Glomerular visceral epithelial cell (primary cell): ENCODE results near the gene PLXNA4.

Source experiments
- DNase-seq: peaks from one replicate; pipeline ENCODE4 v3.0.0-alpha.2; 2016; ENCODE audit errors: extremely low spot score

PLXNA4 gene

DNA sequence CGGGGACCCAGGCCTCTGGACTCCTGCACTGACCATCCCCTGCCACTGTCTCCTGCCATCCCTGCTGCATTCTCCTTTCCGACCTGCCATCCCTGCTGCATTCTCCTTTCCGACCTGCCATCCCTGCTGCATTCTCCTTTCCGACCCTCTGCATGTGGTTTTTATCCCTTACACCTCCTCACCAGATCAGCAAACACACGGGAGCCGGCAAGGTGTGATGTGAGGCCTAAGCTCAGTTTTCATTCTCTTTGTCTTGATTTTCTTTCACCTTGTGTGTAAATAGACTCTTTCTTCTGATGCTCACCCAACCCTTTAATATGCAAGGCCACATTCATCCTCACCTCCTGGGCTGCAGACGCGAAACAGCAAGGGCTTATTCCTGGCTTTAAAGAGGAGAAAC lies 11.4 kb downstream of the PLXNA4 start:
- DNase-seq: no peak

GRCh38 chr7:132564090-132564489 lies 12.2 kb downstream of the PLXNA4 start:
- no peak for DNase-seq

- no peak for DNase-seq
Observed at GRCh38 chr7:132562690-132563089, 13.6 kb downstream of the PLXNA4 start.

DNA sequence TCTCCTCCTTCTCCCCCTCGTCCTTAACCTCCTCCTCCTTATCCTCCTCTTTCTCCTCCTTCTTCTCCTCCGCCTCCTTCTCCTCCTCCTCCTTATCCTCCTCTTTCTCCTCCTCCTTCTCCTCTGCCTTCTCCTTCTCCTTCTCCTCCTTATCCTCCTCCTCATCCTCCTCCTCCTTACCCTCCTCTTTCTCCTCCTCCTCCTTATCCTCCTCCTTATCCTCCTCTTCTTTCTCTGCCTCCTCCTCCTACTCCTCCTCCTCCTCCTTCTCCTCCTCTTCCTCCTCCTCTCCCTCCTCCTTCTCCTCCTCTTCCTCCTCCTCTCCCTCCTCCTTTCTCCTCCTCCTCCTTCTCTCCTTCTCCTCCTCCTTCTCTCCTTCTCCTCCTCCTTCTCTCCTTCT lies 14.5 kb downstream of the PLXNA4 start:
- no peak for DNase-seq

GRCh38 chr7:132560825-132561529 lies 15.3 kb downstream of the PLXNA4 start:
- DNase-seq: no peak

DNA sequence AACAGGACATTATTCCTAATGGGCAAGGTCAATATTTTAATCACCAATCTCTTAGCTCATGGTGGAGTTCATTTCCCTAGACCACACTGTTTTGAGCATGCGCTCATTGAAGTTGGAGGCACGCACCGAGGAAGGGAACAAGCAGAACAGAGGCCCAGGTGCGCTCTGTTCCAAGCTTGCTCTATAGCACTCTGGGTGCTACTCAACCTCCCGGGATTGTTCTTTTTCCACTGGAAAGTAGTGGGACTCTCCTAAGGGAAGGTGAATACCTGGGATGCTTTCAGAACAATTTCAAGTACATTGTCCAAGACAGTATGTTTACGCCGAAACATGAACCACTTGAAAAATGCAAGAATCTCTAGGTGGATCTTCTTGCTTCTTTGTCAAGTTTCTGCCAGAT lies 16.2 kb downstream of the PLXNA4 start:
- no peak for DNase-seq

- DNase-seq: no peak
Observed at GRCh38 chr7:132558815-132559214, 17.5 kb downstream of the PLXNA4 start.

DNA sequence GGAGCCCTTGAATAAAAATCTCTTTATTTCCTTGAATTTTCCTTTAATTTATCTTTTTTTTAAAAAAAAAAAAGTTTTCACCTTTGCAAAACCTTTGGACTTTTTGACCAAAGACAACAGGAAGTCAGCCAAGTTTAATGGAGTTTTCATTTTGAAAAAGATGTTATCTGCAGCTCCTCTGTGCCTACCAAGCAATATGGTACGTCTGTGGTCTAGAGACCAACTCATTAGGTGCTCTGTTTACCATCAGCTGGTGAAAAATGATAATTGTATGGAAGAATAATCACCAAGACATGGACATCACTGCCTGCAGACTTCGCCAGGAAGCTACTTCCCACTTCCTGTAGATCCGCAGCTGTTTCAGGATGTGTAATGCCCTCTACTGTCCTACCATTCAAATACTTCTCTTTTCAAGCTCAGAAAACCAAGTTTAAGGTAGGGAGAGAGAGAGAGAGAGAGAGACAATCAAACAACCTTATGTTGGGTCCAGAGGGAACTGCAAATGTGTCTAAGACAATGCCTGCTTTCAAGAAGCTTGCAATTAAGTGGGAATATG lies 18.7 kb downstream of the PLXNA4 start:
- no peak for DNase-seq

DNA sequence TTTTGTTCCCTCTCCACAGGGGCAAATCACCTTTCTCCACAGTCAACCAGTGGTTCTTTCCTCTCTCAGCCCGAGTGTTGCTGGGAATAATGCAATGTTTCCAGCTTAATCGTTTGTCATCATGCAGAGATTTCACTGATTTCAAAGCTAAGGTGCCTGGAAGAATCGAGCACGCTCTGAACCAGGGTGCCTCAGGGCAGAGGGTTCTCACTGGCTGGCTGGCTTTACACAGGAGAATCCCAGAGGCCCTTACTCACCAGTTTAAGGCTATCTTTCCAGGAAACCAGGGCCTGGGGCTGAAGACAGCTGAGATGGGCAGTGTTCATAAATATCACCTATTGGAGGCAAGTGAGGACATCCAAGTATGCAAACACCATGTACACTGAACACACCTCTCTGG lies 21.8 kb downstream of the PLXNA4 start:
- no peak for DNase-seq

GRCh38 chr7:132553031-132553430 lies 23.2 kb downstream of the PLXNA4 start:
- no peak for DNase-seq

DNA sequence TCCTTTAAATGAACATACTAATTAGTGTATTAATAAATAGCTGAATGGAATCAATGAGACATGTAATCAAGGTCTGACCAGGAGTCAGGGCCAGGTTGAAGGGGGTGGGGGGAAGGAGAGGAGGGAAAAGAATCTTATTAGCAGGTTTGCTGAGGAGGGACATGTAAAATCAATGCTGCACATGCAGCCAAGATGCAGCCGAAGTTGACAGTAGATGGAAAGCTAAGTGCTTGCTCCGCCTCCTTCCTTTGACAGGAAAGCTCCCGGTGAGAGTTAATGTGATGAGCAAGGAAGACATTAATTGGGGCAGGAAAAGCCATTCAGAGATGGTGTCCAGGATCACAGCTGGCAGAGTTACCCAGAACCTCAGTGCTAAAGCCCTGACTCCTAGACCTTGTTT lies 24.4 kb downstream of the PLXNA4 start:
- DNase-seq: no peak

DNA sequence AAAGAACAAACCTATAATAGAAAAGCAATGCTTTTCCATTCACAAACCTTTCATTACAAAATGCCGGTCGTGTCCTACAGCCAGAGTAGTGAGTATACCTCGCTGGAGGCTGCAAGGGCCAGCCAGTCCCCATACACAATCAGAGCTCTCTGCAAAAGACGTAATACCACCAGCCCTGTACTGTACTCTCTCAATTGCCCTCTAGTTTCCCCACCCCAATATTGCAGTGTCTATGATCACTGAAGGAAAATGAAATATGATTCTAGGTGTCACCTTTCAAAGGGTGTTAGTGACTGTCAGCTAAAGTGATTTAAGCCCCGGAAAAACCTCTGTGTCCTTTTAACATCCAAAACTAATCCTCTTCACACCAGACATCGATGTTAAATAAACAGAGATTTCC lies 24.8 kb downstream of the PLXNA4 start:
- DNase-seq: no peak

- peak; percentile 10 for DNase-seq
Observed at GRCh38 chr7:132548489-132549078, 27.7 kb downstream of the PLXNA4 start.

- DNase-seq: no peak
Observed at GRCh38 chr7:132547821-132548220, 28.4 kb downstream of the PLXNA4 start.

DNA sequence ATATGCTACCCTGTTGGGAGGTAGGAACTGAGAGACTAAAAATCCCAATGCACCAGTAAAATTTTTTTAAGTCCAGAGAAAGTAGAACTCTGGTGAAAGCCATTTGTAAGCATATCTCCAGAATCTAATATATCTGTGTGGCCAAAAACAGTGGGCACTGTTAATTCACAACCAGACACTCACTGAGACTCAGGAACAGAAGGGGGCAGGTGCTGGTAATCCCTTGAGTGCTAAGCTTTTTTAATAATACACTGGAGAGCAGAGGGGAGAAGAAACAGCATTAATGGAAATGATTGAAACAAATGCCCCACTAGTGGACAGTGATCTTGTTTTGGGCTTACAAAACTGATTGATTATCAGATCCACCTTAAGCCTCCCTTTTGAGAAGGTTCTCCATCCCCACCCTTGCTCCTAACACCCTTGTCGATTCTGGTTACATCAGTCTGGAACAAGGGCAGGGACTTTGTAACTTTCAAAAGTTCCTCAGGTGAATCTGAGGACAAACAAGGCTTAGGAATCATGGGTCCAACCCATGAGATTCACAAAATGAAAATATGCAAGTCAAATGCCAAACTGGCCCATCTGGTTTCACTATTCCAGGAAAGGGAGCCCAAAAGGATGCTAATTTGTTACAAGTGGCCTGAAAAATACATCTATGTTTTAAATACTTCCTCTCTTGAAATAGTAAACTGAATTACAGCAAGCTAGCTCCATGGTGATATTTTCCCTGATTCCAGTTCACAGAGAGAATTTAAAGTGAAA lies 29.7 kb downstream of the PLXNA4 start:
- DNase-seq: no peak

DNA sequence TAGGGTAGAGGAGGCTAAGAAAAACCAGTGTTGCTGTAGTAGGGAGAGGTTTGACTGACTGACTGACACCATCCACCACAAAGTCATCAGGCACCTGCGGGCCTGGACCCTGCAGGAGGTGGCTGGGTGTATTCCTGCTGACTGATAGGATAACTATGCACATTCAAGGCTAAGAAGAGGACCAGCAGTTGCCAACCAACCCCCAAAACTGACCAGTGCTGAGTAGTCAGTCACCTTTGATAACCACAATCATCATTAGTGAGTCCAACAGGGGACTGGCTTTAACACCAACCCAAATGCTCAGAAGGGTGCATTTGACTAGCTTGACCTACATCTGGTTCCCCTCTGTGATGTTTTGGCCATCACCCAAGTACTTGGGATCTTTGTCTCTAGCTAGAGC lies 30.5 kb downstream of the PLXNA4 start:
- no peak for DNase-seq

DNA sequence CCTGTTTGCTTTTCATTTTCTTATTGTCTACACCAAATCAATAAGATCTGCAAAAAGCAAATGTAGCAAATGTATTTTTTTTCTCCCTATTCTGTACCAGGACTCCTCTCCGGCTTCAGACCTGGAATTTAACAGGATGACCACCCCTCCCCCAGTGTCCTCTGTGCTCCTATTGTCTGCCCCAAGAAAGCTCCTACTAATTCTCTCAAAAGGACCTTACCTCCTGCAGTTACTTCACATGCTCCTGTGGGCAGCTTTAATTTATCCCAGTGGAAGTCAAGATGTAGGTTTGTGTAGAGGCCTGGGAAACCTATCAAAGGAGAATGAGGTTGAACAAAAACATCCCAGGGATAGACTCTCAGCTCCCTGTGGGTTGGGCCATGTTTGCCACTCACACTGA lies 31.3 kb downstream of the PLXNA4 start:
- no peak for DNase-seq

DNA sequence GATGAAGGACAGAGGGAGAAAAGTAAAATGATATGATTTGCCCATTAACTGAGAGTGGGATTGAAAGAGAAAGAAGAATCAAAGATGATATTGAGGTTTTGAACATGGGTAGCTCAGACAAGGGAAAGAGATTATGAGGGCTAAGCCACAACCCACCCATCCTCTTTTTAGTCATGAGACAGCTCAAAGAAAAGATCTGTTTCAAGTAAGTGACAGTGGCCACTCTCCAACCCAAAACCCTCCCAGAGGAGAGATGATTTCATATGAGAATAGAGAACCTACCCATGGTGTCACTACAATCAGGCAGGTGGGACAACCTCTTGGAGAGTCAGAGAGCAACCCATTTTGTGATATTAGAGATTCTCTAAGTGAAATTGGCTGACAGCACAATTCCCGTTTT lies 32.2 kb downstream of the PLXNA4 start:
- no peak for DNase-seq

DNA sequence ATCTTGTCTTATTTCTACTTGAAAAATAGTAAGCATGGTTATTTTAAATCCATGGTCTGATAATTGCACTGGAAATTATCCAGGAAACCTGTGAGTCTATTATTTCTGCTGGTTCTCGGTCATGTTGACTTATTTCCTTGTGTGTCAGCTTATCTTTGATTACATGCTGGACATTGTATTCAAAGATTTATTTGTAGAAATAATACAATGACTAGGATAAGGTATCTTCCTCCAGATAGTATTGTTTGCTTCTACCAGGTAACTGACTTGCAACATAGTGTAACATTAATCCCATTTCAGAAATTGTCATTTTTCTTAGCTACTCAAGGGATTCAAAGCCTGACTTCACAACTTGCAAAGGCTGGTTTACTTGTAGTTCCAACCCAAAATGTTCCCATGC lies 33.4 kb downstream of the PLXNA4 start:
- DNase-seq: no peak

GRCh38 chr7:132541656-132542055 lies 34.6 kb downstream of the PLXNA4 start:
- DNase-seq: no peak

DNA sequence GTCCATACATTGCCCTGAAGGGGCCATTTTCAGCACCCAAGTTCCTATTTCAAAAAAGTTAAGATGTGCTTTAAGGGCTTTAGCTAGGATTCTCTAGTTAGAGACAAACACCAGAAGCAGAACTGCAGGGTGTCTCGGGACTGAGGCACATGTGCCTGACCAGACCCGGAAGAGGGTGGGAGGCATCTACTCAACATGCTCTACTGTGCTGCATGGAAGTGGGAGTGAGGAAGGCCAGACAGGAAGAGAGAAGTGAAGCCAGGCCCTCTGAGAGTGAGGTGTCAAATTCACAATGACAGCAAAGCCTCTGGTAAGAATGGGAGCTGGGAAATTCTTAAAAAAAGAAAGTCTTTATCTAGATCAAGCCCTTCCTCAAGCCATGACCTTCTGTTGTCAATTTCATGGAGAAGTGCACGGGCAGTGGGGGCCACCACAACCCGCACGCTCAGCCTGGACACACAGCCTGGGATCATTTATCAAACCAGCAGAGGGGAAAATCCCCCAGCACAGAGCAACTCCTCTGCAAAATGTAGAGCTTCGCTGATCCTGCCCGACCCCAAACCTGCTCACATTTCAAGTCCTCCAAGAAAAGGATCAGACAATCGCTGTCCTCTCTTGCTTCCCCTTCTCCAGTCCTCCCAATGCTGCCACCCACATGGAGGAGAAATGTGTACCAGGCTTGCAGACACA lies 38.7 kb downstream of the PLXNA4 start:
- DNase-seq: no peak
